Measurements from ENCODE around the gene NEUROD6. TPM values are rescaled to one million over a fixed set of nuclear protein-coding genes. Genes with fewer than 3 reads are reported as not detected.

The NEUROD6 gene
- total RNA-seq = not detected

DNA sequence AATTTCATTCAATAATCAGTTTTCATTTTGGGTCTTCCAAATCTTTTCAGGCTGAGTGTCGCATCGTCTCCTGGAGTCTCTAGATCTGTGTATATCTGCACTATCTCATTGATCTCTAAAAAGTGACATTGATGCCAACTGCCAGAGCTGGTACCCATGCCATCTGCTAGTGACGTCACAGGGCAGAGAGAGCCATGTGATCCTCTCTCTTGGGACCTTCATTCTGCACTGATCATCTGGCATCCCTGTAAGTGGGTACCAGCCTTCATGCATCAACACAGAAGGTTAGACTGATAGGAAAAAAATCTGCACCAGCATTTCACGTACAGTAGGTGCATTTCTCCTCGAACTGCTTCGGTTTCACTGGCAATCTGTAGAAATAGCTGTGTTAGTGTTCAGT lies at the start of gene NEUROD6:
NEUROD6 (minus strand) TSS at position 124 of the 400 bp plus-strand sequence. CDS start 1,458 bp downstream, outside the sequence.
- no peak for ATAC-seq

DNA sequence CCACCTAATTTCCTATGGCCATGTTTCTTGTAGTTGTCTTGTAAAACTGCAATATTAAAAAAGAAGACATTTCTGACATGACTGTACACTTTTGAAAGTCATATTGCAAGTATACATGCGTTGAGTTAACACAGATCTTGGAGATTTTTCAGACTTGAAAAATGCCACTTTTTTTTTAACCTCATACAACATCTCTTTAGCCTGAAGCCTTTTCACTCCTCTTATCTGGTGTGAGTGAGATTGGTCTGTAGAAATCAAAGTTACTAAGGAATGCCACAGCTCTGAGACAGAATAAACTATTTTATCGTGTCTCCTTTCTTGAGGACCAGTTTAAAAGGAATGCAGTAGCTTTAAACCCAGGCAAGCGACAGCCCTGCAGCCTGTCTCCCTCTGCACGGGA lies 43.9 kb upstream of the NEUROD6 start:
- no peak for ATAC-seq

DNA sequence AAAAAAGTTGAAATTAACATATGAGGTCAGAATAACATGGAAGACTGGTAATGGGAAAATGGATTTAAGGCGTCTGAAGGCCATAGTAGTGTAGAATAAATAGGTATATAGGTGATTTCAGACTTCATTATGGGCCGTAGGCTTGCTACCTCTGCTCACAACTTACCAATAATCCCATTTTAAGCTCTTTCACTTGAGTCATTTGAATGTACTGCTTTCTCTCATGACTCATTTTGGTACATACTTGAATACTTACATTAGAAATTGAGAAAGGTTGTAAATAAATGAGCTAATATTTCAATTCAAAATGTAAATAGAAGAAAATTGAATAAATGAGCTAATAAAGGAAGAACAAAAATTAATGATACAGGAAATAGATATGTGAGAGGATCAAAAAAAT lies 42.2 kb upstream of the NEUROD6 start:
- ATAC-seq = peak; percentile 75

- peak; percentile 73 for ATAC-seq
Observed at GRCh38 chr7:31373337-31374289, 33.1 kb upstream of the NEUROD6 start.

DNA sequence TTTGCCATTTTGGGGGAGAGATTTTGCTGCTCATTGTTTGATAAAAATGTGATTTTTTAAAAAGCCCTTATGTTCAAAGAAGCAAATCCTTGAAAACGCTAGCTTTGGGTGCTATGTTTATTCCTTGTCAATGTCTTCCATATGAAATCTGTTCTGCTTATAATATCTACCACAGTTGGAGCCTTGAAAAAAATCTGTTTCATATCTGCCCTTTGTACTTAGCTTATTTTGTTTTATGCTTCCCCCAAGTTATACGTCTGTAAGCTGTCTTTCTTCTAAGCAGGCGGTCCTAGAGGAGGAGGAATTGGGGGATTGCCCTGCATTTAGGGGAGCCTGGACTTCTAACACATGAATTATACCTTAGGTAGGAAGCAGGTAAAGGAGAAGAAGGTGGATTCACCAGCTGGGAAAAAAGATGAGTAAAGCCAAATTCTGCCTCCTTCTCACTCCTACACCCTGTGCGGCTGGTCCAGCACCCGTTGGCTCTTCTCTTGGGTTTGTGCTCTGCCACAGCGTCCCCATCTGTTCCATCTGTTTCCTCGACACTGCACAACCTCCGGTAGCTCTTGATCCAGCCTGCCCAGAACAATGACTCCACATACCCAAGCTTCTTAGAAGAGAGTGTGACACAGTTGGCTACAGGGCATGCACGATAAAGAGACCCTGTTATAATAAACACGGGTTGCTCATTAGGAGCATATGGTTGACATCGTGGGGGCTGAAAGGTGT lies 31.9 kb upstream of the NEUROD6 start:
- no peak for ATAC-seq

GRCh38 chr7:31371621-31372020 lies 31.1 kb upstream of the NEUROD6 start:
- ATAC-seq = no peak

DNA sequence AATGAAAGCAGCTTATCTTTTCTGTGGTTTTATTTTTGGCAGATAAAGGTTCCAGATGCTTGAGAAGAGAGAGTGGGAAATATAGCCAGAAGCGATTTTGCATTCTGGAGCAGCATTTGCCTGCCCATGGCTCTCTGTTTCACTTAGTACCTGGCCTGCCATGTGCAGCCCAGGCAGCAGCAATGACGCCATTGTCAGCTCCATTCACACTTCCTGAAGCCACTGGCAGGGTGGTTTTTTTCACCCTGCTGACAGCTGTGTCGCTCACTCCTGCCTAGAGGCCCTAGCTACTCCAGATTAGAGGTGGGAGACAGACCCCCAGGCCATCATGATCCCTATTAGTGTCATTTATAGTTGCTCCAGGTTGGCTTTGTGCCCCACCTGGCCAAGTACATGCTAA lies 30.1 kb upstream of the NEUROD6 start:
- no peak for ATAC-seq

DNA sequence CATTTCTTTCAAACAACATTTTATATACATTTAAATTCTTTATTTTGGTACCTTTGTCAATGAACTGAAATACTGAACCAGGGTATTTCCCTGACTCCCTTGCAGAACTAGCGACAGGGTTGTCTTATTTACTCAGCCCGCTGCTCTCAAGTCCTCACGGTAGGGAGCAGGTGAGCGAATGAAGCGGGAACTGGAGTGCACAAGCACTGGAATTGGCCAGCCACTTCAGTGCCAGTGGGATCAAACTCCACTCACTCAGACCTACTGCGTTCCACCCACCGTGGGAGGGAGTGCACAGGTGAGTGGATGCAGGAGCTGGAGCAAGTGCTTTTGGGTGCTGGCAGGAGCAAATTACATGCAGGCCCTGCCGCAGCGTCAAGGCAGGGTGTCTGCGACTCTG lies 28.1 kb upstream of the NEUROD6 start:
- ATAC-seq = no peak

DNA sequence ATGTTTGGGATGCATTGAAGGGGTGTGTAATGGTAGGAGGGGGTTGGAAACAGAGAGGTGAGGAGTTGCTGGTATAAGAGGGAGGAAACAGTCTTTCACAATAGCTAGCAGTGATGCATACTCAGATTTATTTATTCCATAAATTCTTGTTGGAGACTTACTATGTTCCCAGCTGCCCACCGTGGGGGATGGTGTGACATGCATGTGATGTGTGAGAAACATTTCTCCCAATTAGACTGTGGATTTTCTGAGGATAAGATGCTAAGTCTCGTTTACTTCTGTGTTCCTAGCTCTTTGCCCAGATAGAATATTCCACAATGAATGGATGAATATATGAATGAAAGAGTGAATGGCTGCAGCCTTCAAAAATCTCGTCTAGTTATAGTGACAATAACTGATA lies 23.0 kb upstream of the NEUROD6 start:
- ATAC-seq = no peak

DNA sequence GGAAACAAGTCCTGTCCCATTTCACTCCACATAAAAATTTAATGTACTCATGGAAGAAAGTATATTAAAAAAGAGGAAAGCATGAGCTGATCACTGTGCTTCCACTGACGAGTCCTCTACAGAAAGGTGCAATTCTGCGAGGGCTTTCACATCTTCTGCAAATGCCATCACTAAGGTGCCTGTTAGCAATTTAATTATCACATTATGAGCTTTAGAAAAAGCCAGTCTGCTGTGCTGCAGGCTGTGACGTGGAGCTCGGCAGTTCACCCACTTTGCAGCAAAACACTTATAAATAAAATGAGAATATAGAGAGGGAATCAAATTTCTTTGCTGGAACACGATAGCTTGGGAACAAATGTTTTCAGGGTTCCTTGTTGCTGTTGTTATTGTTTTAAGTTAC lies 22.5 kb upstream of the NEUROD6 start:
- ATAC-seq = no peak

DNA sequence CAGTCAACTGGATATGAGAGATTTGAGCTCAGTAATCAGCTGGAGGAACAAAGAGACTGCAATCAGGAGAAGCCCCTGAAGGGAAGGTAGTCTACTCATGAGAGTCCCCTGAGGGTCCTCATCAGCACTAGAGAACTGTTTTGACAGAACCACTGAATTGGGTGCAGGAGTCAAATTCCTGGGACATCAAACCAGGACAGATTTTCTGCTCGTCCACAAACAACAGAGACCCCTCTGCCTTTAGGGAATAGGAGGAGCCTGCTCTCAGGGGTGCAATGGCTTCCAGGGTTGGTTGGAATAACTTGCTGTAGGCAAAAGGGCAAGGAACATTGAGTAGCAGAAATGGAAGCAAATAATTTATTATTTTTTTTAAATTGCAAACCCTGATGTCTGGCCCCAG lies 21.9 kb upstream of the NEUROD6 start:
- no peak for ATAC-seq

GRCh38 chr7:31358467-31358866 lies 17.9 kb upstream of the NEUROD6 start:
- ATAC-seq = no peak

- ATAC-seq = no peak
Observed at GRCh38 chr7:31345421-31345820, 4.9 kb upstream of the NEUROD6 start.

- ATAC-seq = no peak
Observed at GRCh38 chr7:31343516-31344305, 3.2 kb upstream of the NEUROD6 start.

GRCh38 chr7:31341141-31341540 lies 615 bp upstream of the NEUROD6 start:
- ATAC-seq = no peak

GRCh38 chr7:31340051-31340450 lies 475 bp downstream of the NEUROD6 start:
- no peak for ATAC-seq

DNA sequence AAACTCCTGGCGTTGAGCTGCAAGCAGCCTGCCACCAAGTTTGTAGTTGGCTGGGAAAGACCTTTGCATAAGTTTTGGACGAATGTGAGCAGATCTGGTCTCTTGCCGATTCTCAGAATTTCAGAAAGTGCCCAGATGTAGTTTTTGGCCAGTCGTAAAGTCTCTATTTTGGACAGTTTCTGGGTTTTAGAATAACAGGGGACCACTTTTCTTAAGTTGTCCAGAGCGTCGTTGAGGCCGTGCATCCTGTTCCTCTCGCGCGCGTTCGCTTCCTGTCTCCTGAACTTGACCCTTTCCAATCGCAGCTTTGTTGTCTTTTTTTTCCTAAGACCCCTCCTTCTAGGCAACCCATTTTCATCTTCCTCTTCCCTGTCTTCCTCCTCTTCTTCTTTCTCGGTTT lies 1.8 kb downstream of the NEUROD6 start:
- no peak for ATAC-seq

DNA sequence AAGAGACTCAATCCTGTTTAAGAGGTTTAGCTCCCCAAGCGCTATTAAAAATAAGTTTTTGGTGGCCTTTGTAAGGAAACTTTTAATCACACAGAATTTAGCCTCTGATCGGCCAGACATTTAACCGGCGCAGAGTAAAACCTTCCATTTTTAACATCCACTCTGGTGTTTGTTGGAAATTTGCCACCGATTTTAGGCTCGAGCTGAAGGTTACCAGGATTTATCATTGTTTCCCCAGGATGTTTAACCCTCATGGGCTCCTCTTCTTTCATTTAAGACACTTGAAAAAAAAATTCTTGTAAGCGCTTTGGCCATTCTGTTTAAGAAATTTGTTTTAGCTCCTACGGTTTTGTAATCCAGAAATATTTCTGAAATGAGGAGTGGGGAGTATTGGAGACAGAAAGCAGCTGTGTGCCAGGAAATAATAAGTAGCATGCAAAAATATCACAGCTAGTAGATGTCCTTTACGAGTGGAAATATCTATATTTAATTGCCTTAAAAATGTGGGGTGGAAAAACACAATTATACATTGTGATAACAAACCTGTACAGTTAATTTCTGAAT lies 3.4 kb downstream of the NEUROD6 start:
- no peak for ATAC-seq

GRCh38 chr7:31336202-31337001 lies 4.1 kb downstream of the NEUROD6 start:
- ATAC-seq = peak; percentile 13

DNA sequence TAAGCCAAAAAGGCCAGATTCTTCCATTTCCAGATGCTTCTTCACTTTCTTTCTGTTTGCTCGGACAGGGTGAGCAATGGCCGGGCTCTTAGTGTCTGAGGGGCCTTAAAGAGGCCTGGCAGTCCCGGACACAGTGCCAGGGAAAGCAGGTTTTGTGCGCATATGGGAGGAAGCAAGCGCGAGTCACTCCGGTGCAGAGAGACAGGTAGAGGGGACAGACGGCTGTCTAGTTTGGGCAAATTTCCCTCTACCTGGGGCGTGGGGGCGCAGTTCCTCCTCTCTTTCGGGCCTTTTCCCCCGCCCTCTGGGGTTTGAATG lies 4.7 kb downstream of the NEUROD6 start:
- no peak for ATAC-seq

DNA sequence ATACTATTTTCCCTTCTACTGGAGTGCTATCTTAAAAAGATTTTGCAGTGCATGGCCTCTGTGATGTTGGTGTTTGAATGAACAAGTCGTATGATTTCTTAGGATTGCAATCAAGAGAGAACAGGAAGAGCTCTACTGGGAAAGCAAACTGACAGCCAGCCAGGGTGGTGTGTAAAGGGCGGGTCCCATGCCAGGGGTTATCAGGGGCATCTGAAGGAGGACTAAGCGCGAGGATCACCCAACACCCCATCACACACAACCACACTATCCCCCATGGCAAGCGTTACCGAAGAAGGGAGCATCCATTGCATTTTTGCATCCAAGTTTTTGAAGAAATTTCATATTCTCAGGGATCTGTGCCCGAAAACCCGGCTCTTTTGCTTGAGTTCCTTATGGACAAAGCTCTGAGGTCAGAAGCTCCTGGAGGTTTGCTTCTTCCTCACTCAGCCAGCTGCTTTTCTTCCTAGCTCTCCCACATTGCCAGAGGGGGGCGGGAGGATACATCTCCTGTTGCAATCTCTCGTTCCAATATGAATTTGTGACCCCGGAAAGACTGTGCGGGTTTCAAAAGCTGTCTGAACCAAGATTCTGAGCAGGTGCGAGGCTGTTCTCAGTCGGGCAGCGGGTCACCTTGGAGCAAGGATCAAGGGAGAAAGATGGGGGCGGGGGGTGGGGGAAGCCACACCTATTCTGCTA lies 5.2 kb downstream of the NEUROD6 start:
- ATAC-seq = no peak
